RPMI7951 (cell line): Measurements from ENCODE around the gene RAX2. TPM values are rescaled to one million over a fixed set of nuclear protein-coding genes. Genes with fewer than 3 reads are reported as not detected.
A peak's percentile ranks its signal among the peaks of the same experiment; 100 is the strongest.
"Not testable (repeated sequence)": the region's sequence is repeated elsewhere in the genome, so short reads cannot be mapped to it uniquely, and the experiment has no call there.

Source experiments
- DNase-seq: peaks from one replicate; pipeline ENCODE4 v3.0.0-alpha.2; 2012; ENCODE audit warnings: low read depth
- total RNA-seq: library from RNA; depleted of rRNA; stranded (reverse); fragments of >200 nt; shearing (Covaris generic); gene quantifications from 2 replicates; pipeline ENCODE4 v1.2.3, GENCODE V29; 2014; rRNA removed

Gene RAX2
- not detected in 2 replicates for total RNA-seq

- DNase-seq, result no peak
Measured at GRCh38 chr19:3771906-3772455, at the start of gene RAX2. Gene RAX2, minus strand, starts transcription at chr19:3772228. Its CDS starts 486 bp downstream, at chr19:3771742.

GRCh38 chr19:3821156-3821555, 49.1 kb upstream of the RAX2 start:
- DNase-seq, result no peak

- DNase-seq, result no peak
Measured at GRCh38 chr19:3819989-3820388, 48.0 kb upstream of the RAX2 start.

- DNase-seq, result no peak
Measured at GRCh38 chr19:3818918-3819317, 46.9 kb upstream of the RAX2 start.

- peak; percentile 59 for DNase-seq
Measured at GRCh38 chr19:3818466-3818865, 46.4 kb upstream of the RAX2 start.

GRCh38 chr19:3817761-3818160, 45.7 kb upstream of the RAX2 start:
- DNase-seq, result no peak

GRCh38 chr19:3816566-3817218, 44.7 kb upstream of the RAX2 start:
- no peak for DNase-seq

GRCh38 chr19:3816148-3816547, 44.1 kb upstream of the RAX2 start:
- DNase-seq, result not testable (repeated sequence)

- DNase-seq, result no peak
Measured at GRCh38 chr19:3814648-3815047, 42.6 kb upstream of the RAX2 start.

GRCh38 chr19:3813473-3814392, 41.7 kb upstream of the RAX2 start:
- no peak for DNase-seq

- no peak for DNase-seq
Measured at GRCh38 chr19:3810708-3811355, 38.8 kb upstream of the RAX2 start.

GRCh38 chr19:3809881-3810707, 38.1 kb upstream of the RAX2 start:
- DNase-seq, result no peak

- DNase-seq, result no peak
Measured at GRCh38 chr19:3808420-3809143, 36.6 kb upstream of the RAX2 start.

- DNase-seq, result no peak
Measured at GRCh38 chr19:3807574-3808354, 35.7 kb upstream of the RAX2 start.

- DNase-seq, result no peak
Measured at GRCh38 chr19:3807131-3807480, 35.1 kb upstream of the RAX2 start.

- DNase-seq, result no peak
Measured at GRCh38 chr19:3805859-3806258, 33.8 kb upstream of the RAX2 start.

- DNase-seq, result no peak
Measured at GRCh38 chr19:3804429-3804828, 32.4 kb upstream of the RAX2 start.

GRCh38 chr19:3803986-3804385, 32.0 kb upstream of the RAX2 start:
- DNase-seq, result no peak

GRCh38 chr19:3803114-3803888, 31.3 kb upstream of the RAX2 start:
- DNase-seq, result no peak
